Activated naive CD8-positive, alpha-beta T cell treated with anti-CD3 and anti-CD28 coated beads, Interleukin-2, amount 50 U/mL, for 24 hours (primary cell): ENCODE measurements around the gene PDLIM5.

Source experiments
- ATAC-seq: fragments of 150-1000 bp; cut with Tn5 transposase; one replicate; pipeline ENCODE4 v1.10.0; 2021
- DNase-seq: peaks from one replicate; pipeline ENCODE4 v3.0.0; 2021
- H3K27ac Mint-ChIP-seq: one replicate; pipeline ENCODE4 v1.8.0; 2021; ENCODE audit warnings: mild to moderate bottlenecking, mixed read lengths
- H3K27me3 Mint-ChIP-seq: one replicate; pipeline ENCODE4 v1.8.0; 2021; ENCODE audit warnings: mixed read lengths
- H3K36me3 Mint-ChIP-seq: one replicate; pipeline ENCODE4 v1.8.0; 2021; ENCODE audit warnings: low read depth, mixed read lengths
- H3K4me1 Mint-ChIP-seq: one replicate; pipeline ENCODE4 v1.8.0; 2021; ENCODE audit warnings: mixed read lengths
- H3K4me3 Mint-ChIP-seq: one replicate; pipeline ENCODE4 v1.8.0; 2021; ENCODE audit warnings: mild to moderate bottlenecking, moderate library complexity, mixed read lengths
- H3K9me3 Mint-ChIP-seq: one replicate; pipeline ENCODE4 v1.8.0; 2021; ENCODE audit warnings: mixed read lengths

Gene PDLIM5

DNA sequence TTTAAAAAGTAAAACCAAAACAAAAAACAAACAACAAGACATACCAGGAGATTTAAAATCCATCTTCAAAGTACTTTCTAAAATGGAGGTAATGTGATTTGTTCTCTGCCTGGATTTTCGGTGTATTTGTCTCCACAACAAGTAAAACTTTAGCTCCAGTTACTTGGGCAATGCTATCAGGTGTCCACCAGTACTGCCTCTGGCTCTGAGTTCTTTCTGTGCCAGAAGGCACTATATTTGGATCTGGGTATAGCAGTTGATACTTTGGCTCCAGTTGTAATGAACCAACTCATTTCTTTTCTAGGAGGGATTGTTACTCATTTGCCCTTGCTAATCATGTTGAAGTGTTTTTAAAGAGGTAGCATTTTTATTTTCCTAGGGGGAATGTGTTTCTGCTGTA, 9.5 kb upstream of the PDLIM5 start:
- DNase-seq (no peak), ATAC-seq (no peak)
- Mint-ChIP-seq H3K27me3 (peaks cover 11% of the 10 kb centered on the region), H3K9me3 (no peaks in the 10 kb centered on the region), H3K36me3 (no peaks in the 10 kb centered on the region), H3K4me3 (no peak overlapping the region), H3K4me1 (no peaks in the 10 kb centered on the region), H3K27ac (no peak overlapping the region)

DNA sequence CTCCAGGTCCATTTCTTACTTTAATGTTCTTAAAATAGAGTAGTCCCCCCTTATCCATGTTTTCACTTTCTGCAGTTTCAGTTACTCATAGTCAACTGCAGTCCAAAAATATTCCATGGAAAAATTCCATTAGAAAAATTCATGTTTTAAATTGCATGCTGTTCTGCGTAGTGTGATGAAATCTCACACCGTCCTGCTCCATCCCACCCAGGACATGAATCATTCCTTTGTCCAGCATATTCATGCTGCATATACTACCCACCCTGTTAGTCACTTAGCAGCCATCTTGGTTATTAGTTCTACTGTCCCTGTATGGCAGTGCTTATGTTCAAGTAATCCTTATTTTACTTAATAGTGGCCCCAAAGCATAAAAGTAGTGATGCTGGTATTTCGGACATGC, 5.4 kb upstream of the PDLIM5 start:
- Mint-ChIP-seq H3K27me3 (peaks cover 25% of the 10 kb centered on the region), H3K27ac (no peak overlapping the region), H3K36me3 (no peaks in the 10 kb centered on the region), H3K4me1 (peaks cover 6% of the 10 kb centered on the region), H3K4me3 (no peak overlapping the region), H3K9me3 (no peaks in the 10 kb centered on the region)
- no peak for ATAC-seq
- no peak for DNase-seq

DNA sequence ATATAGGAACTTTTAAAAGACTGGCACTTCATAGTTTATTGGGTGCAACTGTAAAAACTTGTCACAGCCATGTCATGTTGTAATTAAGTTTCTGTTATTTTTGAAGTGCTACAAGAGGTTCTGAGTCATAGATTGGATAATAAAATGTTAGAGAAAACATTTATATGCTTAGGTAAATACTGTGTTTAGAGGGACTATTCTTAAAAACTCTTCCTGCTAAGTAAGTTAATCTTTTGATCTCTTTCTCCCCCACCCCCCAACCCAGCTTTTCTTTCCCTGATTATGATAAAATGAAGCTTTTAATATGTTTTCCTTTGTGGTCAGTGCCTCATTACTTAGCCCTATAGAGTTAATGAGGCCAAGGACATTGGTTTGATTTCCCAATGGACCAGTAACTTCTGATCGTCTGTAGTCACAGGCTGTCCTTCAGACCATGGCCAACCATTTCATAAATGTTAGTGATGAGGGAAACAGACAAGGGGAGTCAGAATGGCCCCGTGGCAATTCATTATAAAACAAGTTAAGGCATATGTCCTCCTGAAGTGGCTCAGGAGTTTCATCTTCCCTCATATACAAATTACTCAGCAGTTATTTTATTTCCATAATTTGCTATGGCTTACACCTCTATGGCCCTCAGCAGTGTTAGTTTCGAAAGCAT, 3.9 kb upstream of the PDLIM5 start:
- peaks cover 11% of the 10 kb centered on the region for H3K4me1 Mint-ChIP-seq
- no peaks in the 10 kb centered on the region for H3K36me3 Mint-ChIP-seq
- H3K9me3 Mint-ChIP-seq, result no peaks in the 10 kb centered on the region
- peaks cover 25% of the 10 kb centered on the region for H3K27me3 Mint-ChIP-seq
- ATAC-seq (no peak), DNase-seq (no peak)
- no peak overlapping the region for H3K4me3 Mint-ChIP-seq
- H3K27ac Mint-ChIP-seq, result no peak overlapping the region

DNA sequence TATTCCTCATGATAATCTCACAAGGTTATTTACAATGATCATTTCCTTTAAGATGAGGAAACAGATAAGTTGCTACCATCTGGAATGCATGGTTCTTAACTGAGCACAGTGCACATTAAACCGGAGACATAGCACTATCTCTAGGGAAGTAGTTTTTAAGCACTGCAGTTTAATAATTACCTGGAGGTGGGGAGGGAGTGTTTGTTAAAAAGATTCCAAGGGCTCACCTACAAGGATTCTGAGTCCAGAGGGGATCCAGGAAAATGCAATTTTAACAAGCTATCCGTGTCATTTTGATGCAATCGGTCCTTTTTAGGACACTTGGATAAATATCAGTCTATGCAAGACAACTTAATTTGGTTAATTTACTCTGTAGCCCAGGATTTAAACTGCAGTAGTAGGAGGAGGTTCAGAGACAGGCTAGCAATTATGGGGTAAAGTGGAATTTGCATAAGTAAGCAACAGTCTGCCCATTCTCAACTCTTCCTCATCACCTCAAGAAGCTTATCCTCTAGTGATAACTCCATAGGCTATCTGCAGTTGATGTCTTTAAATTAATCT, 2.8 kb upstream of the PDLIM5 start:
- Mint-ChIP-seq H3K27me3 (peaks cover 25% of the 10 kb centered on the region), H3K4me1 (peaks cover 16% of the 10 kb centered on the region), H3K36me3 (no peaks in the 10 kb centered on the region), H3K9me3 (no peaks in the 10 kb centered on the region), H3K27ac (no peak overlapping the region), H3K4me3 (no peak overlapping the region)
- DNase-seq (no peak), ATAC-seq (no peak)

DNA sequence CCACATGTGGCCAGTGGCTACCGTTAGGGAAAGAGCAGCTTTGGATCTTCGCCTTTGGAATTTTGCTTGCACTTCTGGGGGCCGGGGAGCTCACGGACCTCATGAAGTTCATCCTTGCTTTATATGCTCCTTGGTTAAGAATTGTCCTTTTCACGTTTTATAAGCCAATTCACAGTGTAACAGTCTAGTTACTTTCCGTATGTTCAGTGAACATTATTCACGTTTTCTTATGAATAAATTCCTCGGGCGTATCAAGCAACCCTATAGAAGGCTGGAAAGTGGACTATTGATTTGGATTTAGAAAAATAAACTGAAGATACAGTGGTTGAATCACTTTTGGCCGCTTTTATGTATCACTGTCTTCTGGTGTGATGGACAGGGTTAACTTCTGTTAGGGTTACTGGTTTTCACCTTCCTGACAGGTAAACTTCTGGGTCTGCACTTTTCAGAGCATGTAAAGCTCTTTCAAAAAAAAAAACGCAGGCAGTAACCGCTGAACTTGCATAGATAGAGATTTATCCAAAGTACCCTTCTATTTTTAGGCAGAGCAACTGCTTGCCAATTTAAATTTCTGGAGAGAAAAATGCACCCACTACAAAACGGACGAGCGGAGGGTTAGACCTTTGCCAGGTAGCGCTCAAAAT, 569 bp upstream of the PDLIM5 start:
- DNase-seq (no peak), ATAC-seq (no peak)
- Mint-ChIP-seq H3K27me3 (peaks cover 18% of the 10 kb centered on the region), H3K4me1 (peaks cover 16% of the 10 kb centered on the region), H3K36me3 (peaks cover 6% of the 10 kb centered on the region), H3K27ac (peak overlapping the region; percentile 58), H3K9me3 (no peaks in the 10 kb centered on the region), H3K4me3 (peak overlapping the region; percentile 83)

DNA sequence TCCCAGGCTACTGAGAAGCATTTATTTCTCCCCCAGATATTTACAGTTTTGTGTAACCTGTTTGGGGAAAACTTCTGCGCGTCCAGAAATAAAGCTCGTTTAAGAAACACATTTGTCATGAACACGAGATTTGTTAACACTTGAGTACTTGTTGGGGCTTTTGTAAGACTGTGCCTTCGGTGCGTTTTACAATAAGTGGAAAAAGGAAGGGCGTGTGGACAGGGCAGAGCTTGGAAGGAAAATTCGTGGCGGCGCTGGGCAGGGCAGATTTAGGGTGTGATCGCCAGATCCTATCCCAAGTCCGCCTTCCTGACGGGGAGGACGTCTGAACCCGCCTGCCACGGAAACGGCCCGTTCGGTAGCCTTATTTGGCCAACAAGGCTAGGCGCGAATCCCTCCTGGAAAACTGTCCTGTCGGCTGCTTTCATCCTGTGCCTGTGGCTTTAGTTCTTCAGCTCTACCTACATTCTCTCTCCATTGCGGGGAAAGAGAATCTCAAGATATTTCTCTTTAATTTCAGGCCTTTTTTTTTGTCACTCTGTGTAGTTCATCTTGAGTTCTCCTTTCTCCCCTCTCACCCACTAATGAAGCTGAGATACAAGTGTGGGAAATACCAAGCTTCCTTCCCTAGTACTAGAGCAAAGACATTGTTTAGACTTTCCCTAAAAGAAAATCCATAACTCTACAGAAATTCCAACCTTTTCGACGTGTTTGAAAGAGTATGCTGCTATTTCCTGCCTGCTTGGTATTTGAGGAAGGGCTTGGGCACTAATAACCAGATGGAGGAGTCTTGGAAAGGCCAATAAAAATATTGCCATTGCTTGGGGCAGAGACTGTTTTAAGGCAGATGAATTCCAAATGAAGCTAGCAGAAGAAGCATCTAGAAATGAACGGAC, 982 bp downstream of the PDLIM5 start:
- Mint-ChIP-seq H3K27ac (peak overlapping the region; percentile 76), H3K4me1 (peaks cover 18% of the 10 kb centered on the region), H3K4me3 (peak overlapping the region; percentile 83), H3K27me3 (peaks cover 11% of the 10 kb centered on the region), H3K9me3 (no peaks in the 10 kb centered on the region), H3K36me3 (peaks cover 6% of the 10 kb centered on the region)
- DNase-seq, result peak; percentile 32
- no peak for ATAC-seq

DNA sequence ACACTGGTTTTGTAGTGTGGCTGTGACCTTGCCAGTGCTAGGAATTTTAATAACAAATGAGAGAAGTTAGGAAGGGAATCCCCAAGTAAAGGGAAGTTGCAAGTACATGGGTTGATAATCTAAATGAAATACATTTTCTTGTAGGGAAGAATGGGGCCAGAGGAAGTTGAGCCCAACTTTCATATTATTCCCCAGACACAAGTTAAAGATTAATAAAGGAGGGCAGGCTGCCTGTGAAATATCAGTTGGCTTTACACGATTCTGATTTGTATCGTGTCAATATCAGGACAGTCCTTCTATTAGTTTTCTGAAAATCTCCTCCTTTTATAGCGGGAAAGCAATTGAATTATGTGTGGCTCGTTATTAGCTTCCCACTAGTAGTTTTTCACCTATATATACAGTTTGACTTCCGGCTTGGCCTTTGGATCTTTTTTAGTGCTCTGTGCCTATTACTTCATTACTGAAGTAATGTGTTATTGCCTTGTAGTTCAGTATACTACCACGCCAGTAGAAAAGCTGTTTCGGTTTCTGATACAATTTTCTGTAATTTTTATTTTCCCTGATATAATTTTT, 1.7 kb downstream of the PDLIM5 start:
- Mint-ChIP-seq H3K4me1 (peaks cover 19% of the 10 kb centered on the region), H3K9me3 (no peaks in the 10 kb centered on the region), H3K27me3 (peaks cover 8% of the 10 kb centered on the region), H3K4me3 (peak overlapping the region; percentile 83), H3K36me3 (peaks cover 6% of the 10 kb centered on the region), H3K27ac (peak overlapping the region; percentile 76)
- no peak for ATAC-seq
- no peak for DNase-seq

DNA sequence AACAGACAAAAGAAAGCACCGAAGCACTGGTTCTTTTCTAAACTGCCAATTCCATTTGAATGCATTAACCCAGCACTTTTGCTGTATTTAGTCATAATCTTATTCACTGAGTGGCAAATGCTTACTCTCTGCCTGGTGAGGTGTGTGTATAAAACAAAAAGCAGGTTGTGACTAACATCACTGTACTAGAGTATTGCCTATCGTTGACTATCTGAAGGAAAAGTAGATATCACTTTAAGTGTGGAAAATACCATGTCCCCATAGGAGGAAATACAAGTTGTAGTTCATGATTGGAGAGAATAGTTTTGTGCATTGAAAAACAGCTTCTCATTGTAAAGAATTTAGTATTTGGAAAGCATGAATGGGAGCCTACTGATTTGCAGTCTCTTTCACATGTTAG, 2.7 kb downstream of the PDLIM5 start:
- Mint-ChIP-seq H3K9me3 (no peaks in the 10 kb centered on the region), H3K27ac (no peak overlapping the region), H3K4me1 (peaks cover 21% of the 10 kb centered on the region), H3K4me3 (no peak overlapping the region), H3K27me3 (peaks cover under 1% of the 10 kb centered on the region), H3K36me3 (peaks cover 6% of the 10 kb centered on the region)
- ATAC-seq, result no peak
- no peak for DNase-seq

DNA sequence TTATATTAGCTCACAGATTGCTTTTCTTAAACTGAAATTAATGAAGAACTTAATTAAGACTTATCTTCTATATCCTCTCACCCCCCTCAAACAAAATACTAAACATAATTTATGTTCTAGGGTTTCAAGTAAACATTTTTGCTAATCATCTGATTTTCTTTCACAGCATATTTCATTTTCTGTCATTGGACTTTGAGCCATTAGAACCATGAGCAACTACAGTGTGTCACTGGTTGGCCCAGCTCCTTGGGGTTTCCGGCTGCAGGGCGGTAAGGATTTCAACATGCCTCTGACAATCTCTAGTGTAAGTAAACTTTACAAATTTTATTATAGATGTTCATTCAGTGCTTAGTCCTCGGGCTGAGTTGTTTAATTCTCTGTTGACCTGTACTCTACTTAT, 3.3 kb downstream of the PDLIM5 start:
- Mint-ChIP-seq H3K4me1 (peaks cover 26% of the 10 kb centered on the region), H3K4me3 (no peak overlapping the region), H3K27me3 (no peaks in the 10 kb centered on the region), H3K27ac (no peak overlapping the region), H3K9me3 (no peaks in the 10 kb centered on the region), H3K36me3 (peaks cover 10% of the 10 kb centered on the region)
- ATAC-seq (no peak), DNase-seq (no peak)

DNA sequence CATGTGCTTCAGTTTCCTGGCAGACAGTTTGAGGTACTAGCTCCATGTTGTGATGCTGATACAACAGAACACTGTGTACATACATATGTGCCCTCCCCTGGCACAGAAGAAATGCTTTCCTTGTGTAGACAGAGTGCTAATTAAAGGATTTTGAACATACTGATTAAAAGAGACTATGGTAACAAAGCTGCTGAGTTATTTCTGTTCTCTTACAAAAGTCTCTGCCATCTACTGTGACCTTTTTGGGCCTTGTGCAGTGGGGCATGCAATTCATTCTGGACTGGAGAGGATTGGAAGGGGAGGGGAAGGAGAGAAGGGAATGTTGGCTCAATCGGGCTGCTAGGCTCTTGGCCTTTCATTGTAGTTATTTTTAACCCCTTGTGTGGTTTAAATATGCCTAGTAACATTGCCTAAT, 6.0 kb downstream of the PDLIM5 start:
- Mint-ChIP-seq H3K36me3 (peaks cover 10% of the 10 kb centered on the region), H3K27ac (no peak overlapping the region), H3K9me3 (no peaks in the 10 kb centered on the region), H3K4me1 (peaks cover 16% of the 10 kb centered on the region), H3K4me3 (no peak overlapping the region), H3K27me3 (no peaks in the 10 kb centered on the region)
- DNase-seq (no peak), ATAC-seq (no peak)

DNA sequence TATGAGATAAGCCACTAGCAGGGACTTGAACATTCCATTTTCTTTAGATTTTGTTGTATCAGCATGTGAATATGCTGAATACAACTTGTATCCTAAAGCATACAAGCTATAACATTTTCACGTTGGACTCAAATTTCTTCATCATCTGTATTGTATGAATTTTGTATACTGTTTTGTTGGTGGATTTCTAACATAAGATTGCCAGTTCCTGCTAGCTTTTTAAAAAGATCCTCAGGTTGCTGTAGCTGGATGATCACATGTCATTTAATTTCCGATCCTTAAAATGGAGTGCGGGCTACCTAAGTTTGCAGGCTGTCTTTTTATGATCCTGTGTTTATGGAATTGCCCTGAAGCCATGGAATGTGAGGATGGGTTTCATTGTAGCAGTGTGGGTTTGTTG, 6.9 kb downstream of the PDLIM5 start:
- Mint-ChIP-seq H3K4me3 (no peak overlapping the region), H3K27ac (no peak overlapping the region), H3K4me1 (peaks cover 9% of the 10 kb centered on the region), H3K36me3 (peaks cover 10% of the 10 kb centered on the region), H3K9me3 (no peaks in the 10 kb centered on the region), H3K27me3 (no peaks in the 10 kb centered on the region)
- ATAC-seq (no peak), DNase-seq (no peak)

DNA sequence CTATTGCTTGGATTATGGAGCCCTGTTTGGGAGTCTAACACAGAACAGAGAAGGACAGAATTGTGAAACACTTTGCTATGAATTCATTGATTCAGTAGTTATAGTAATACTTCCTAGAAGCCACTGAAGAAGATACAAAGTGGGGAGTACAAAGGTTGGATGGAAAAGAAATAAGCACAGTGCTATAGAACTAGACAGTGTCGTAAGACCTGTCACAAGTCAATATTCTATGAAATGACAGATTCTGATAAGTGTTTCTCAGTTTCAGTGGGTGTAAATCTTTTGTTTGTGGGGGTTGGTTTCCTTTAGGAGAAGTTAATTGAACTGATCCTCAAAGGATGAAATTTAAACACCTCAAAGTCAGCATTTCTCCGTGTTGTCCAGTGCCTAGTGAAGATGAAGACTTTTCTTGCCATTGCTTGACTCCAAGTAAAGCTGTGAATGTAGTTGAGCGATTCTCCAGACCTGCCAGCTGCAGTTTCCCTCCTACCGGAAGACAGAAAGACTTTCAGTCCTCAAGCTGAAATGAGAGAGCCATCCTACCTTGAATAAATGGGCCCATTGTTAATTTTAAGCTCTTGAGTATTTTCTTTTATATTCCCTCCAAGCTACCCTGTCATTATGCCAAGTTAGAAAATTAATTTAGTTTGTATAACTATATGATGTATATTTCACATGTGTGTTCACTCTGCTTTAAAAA, 7.9 kb downstream of the PDLIM5 start:
- peaks cover 9% of the 10 kb centered on the region for H3K4me1 Mint-ChIP-seq
- no peaks in the 10 kb centered on the region for H3K9me3 Mint-ChIP-seq
- DNase-seq (no peak), ATAC-seq (no peak)
- H3K4me3 Mint-ChIP-seq, result no peak overlapping the region
- H3K27me3 Mint-ChIP-seq, result no peaks in the 10 kb centered on the region
- H3K36me3 Mint-ChIP-seq, result peaks cover 10% of the 10 kb centered on the region
- no peak overlapping the region for H3K27ac Mint-ChIP-seq

DNA sequence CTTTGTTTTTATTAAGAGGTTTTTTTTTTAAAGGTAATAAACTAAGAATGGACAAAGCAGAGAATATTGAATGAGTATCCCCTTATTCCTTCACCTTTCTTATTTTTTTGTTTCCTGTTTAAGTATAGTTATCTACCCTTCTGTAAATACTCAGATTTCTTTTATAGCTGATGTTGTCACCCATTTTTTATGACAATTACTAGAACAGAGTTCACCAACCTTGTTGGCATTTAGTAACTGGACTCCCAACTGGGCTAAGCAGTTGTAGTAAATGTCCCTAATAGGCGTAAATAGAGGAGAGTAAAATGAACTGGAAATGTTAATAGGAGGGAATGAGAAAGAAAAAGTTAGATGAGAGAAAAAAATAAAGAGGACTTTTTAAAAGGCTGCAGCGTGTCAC, 9.8 kb downstream of the PDLIM5 start:
- Mint-ChIP-seq H3K27me3 (no peaks in the 10 kb centered on the region), H3K27ac (no peak overlapping the region), H3K36me3 (peaks cover 4% of the 10 kb centered on the region), H3K9me3 (no peaks in the 10 kb centered on the region), H3K4me3 (no peak overlapping the region), H3K4me1 (peaks cover 9% of the 10 kb centered on the region)
- ATAC-seq (no peak), DNase-seq (no peak)

DNA sequence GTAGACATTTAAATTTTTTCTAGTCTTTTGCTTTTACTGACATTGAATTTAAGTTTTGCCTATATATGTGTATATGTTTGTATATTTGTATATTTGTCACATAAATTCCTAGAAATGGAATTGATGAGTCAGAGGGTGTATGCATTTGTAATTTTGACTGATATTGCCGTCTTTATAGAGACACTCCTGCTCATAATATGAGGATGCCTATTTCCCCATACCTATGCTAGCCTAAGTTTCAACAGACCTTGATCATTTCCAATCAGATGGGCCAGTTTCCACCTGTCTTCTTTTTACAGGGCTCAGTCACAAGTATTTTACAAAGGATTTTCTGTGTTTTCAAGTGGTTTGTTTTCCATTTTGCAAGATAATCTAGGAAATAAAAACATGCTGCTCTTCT, 10.8 kb downstream of the PDLIM5 start:
- ATAC-seq (no peak), DNase-seq (no peak)
- Mint-ChIP-seq H3K27ac (no peak overlapping the region), H3K36me3 (peaks cover 4% of the 10 kb centered on the region), H3K27me3 (no peaks in the 10 kb centered on the region), H3K4me3 (no peak overlapping the region), H3K9me3 (no peaks in the 10 kb centered on the region), H3K4me1 (peaks cover 9% of the 10 kb centered on the region)
